Measurements from ENCODE around the gene FMNL3.

- TF ChIP-seq EZH2phosphoT487 (IDR thresholded peaks at IDR 0.05) = no peak
- TF ChIP-seq CTCF (IDR thresholded peaks at IDR 0.05) = no peak
Measured at GRCh38 chr12:49664167-49664566, 43.0 kb downstream of the FMNL3 start.

Measured in neural progenitor cell (in vitro differentiated cells).